Ovary (tissue), 9 donors: ENCODE data around the gene AMOTL2. TPM values are rescaled to one million over a fixed set of nuclear protein-coding genes. Genes with fewer than 3 reads are reported as not detected.

ENCODE experiments used
- DNase-seq, 5 donors: peaks; one replicate each; pipeline ENCODE4 v3.0.0-alpha.2; 2019 to 2020
- H3K27ac ChIP-seq, 2 donors: fragments of 200-600 bp; one replicate each; pipeline versions ENCODE4 v1.5.1 to v1.8.0; 2019 to 2022
- H3K27me3 ChIP-seq: fragments of 200-600 bp; one replicate; pipeline ENCODE4 v1.8.0; 2022
- H3K36me3 ChIP-seq: fragments of 200-600 bp; sonication (generic); one replicate; pipeline ENCODE4 v1.5.1; 2019
- H3K4me1 ChIP-seq: one replicate; pipeline ENCODE4 v1.8.1; 2013; ENCODE audit warnings: mild to moderate bottlenecking, moderate library complexity; ENCODE audit not compliant: insufficient read depth
- H3K4me3 ChIP-seq: fragments of 200-600 bp; sonication (generic); one replicate; pipeline ENCODE4 v1.5.1; 2017
- H3K9me3 ChIP-seq, 2 donors: fragments of 200-600 bp in 1 of 2; sonication (generic) in 1 of 2; one replicate each; pipeline versions ENCODE4 v1.5.1 to v1.8.1; 2013 to 2019; ENCODE audit warnings: mild to moderate bottlenecking in 1 of 2, moderate library complexity in 1 of 2
- EP300 ChIP-seq: sonication (generic); formaldehyde crosslinking; IDR thresholded peaks from one replicate; pipeline ENCODE4 v1.6.1; 2017; ENCODE audit warnings: antibody characterized with exemption
- POLR2A ChIP-seq: fragments of 450-650 bp; IDR thresholded peaks from one replicate; pipeline ENCODE4 v1.6.1; 2017; ENCODE audit warnings: antibody characterized with exemption, mild to moderate bottlenecking, moderate library complexity
- WGBS, 3 donors: extraction: QIAGEN DNeasy Blood & Tissue Kit in 1 of 3; methylation state at CpG; one replicate each; pipeline versions ENCODE4 v1.1.5 to v1.1.7; 2013 to 2017; 5-methylcytosine and 5-hydroxymethylcytosine counted together
- intact Hi-C, 4 donors: fragments of 100-400 bp; cut with DNase I; formaldehyde crosslinking; loops; one replicate each; pipeline versions ENCODE4 v1.11.0 to v1.15.1; 2022 to 2023
- polyA plus RNA-seq, 2 donors: library from polyadenylated mRNA; stranded (reverse); fragments of 200-250 nt in 1 of 2; fragments of 350-450 nt in 1 of 2; fragmentation: Illumina TruSeq in 1 of 2; extraction: RNeasy Lipid Tissue Mini Kit (QIAGEN cat#74804) in 1 of 2; gene quantifications; one replicate each; pipeline ENCODE4 v1.2.3, GENCODE V29; 2013 to 2014
- total RNA-seq, 7 donors: library from RNA; depleted of rRNA in 2 of 7; stranded (reverse); fragments of >200 nt in 2 of 7; fragmentation: NEBNext Ultra II Directional in 3 of 7; extraction: Animal tissue kit (Norgen Biotek cat#: 25700) in 3 of 7; gene quantifications; one replicate each; pipeline versions ENCODE4 v1.1.0 to v1.2.4, GENCODE V29; 2016 to 2023
- TF ChIP-seq, protein P1 (sequence below), 3 donors: fragments of 450-650 bp in 2 of 3; fragments of 200-600 bp in 1 of 3; IDR thresholded peaks; one replicate each; pipeline versions ENCODE4 v1.5.1 to v1.8.0; 2016 to 2022; ENCODE audit warnings: antibody characterized with exemption in 3 of 3, mild to moderate bottlenecking in 1 of 3
- donor health status: DM: no; HTN: no; CAD: no; lungs with moderate emphysema.
- donor health status: DM: no; HTN: no; CAD: no.
- donor health status: Bipolar disorder and iron deficiency.
- donor health status: DM: yes; HTN: yes; CAD: no.
- donor health status: DM: no; HTN: no; CAD: no.
- donor health status: DM: yes; HTN: yes; CAD: no.

AMOTL2 gene
- total and polyA plus RNA-seq, 9 donors = 20.5 to 60.4 (median 42.4) TPM

DNA sequence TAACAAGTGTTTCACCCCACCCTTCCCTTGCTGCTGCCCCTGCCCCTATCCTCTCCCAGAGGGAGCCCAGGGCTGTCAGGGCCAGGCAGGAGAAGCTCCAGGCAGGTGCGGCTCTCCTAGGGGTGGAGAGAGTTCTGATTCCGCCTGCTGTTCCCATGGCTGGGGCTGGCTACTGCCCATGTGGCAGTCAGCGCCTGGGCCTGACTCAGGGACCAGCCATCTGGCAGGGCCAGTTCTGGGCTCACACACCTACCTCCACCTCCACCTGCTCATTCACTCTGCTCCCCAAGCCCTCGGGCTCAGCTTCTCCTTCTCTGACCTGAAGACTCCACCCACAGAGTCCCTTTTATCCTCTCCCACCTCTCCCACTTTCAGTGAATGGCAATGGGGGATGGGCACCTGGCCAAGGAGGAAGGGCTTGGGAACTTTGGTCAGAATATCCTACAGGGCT is 23.4 kb downstream of the AMOTL2 start:
- Histone ChIP-seq H3K36me3 (no peaks in the 10 kb centered on the region), H3K4me3 (no peak overlapping the region), H3K27ac (no peak overlapping the region), H3K27me3 (no peaks in the 10 kb centered on the region), H3K9me3 (no peaks in the 10 kb centered on the region), H3K4me1 (peaks cover 5% of the 10 kb centered on the region)
- intact Hi-C loops = no loop called here
- 80 to 87% (median 83%) methylated on average over 4 of the region's 4 CpGs for WGBS, 3 donors
- DNase-seq = no peak
- TF ChIP-seq, protein P1, sequence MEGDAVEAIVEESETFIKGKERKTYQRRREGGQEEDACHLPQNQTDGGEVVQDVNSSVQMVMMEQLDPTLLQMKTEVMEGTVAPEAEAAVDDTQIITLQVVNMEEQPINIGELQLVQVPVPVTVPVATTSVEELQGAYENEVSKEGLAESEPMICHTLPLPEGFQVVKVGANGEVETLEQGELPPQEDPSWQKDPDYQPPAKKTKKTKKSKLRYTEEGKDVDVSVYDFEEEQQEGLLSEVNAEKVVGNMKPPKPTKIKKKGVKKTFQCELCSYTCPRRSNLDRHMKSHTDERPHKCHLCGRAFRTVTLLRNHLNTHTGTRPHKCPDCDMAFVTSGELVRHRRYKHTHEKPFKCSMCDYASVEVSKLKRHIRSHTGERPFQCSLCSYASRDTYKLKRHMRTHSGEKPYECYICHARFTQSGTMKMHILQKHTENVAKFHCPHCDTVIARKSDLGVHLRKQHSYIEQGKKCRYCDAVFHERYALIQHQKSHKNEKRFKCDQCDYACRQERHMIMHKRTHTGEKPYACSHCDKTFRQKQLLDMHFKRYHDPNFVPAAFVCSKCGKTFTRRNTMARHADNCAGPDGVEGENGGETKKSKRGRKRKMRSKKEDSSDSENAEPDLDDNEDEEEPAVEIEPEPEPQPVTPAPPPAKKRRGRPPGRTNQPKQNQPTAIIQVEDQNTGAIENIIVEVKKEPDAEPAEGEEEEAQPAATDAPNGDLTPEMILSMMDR (IDR thresholded peaks at IDR 0.05) = no peak
- TF ChIP-seq EP300 = no peak
- TF ChIP-seq POLR2A = no peak

DNA sequence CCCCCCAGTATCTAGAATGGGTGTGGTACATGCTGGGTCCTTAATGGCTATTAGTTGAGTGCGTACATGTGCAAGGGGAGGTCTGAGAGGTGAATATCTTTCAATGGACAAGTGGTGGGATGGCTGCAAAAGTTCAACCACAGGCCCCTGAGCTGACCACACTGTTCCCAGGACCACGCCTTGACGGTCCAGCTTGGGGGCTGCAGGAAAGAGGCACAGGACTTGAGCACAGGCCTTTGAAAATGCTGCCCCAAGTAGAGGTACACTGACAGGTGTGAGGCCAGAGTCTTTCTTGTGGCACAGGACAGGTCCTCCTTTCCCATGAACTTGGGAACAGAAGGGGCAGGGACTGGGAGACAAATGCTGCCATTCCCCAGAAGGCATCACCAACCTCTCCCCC is 24.0 kb downstream of the AMOTL2 start:
- no peaks in the 10 kb centered on the region for H3K9me3 ChIP-seq
- H3K4me1 ChIP-seq = peaks cover 2% of the 10 kb centered on the region
- DNase-seq = no peak
- no peak overlapping the region for H3K27ac ChIP-seq
- TF ChIP-seq EP300 = no peak
- TF ChIP-seq, protein P1 (IDR thresholded peaks at IDR 0.05) = no peak
- no peak for TF ChIP-seq POLR2A
- H3K27me3 ChIP-seq = no peaks in the 10 kb centered on the region
- H3K4me3 ChIP-seq = no peak overlapping the region
- no peaks in the 10 kb centered on the region for H3K36me3 ChIP-seq
- 88 to 95% (median 91%) methylated on average over 3 of the region's 3 CpGs for WGBS, 3 donors
- intact Hi-C loops = no loop called here

DNA sequence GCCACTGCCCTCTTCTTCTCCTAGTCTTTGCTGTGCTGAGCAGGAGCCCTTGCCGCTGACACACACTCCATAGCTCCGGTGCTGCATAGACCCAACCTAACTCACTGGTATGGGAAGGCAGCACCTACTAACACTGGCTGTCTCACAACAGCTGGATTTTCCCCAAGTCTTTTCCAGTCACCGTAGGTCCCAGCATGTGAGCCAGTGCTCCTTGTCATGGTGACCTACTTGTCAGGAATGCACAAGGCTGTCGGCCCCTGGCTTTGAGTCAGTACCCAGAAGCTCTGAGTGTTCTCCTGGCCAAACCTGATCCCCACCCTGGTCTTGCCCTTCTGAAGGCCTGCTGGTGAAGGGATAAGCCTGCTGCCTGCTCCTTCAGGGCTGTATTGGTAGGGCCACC is 25.7 kb downstream of the AMOTL2 start:
- H3K4me1 ChIP-seq = no peaks in the 10 kb centered on the region
- H3K27ac ChIP-seq = no peak overlapping the region
- intact Hi-C loops = no loop called here
- H3K27me3 ChIP-seq = no peaks in the 10 kb centered on the region
- WGBS, 3 donors = 76 to 83% (median 76%) methylated on average over 4 of the region's 4 CpGs
- no peak overlapping the region for H3K4me3 ChIP-seq
- no peaks in the 10 kb centered on the region for H3K36me3 ChIP-seq
- H3K9me3 ChIP-seq = no peaks in the 10 kb centered on the region
- TF ChIP-seq EP300 = no peak
- no peak for TF ChIP-seq POLR2A
- TF ChIP-seq, protein P1 (IDR thresholded peaks at IDR 0.05) = no peak
- no peak for DNase-seq

DNA sequence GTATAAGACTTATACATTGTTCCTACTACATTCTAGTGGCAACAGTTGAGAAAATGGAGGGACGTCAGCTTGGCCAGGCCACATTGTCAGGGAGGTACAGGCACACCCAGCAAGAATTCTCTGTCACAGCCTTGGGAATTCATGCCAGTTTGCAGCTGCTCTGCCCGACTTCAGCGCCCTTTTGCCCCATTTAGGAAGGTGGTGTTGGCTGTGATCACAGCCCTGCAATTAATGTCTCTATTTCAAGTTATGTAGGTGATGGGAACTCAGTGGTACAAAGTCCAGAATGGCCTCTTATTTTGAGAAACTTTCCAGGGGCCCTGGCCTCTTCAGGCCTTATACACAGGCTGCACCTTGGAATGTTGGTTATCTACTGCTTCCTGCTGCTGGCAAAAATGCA is 26.7 kb downstream of the AMOTL2 start:
- Histone ChIP-seq H3K9me3 (no peaks in the 10 kb centered on the region), H3K4me3 (no peak overlapping the region), H3K27ac (no peak overlapping the region), H3K4me1 (no peaks in the 10 kb centered on the region), H3K27me3 (no peaks in the 10 kb centered on the region), H3K36me3 (no peaks in the 10 kb centered on the region)
- DNase-seq = no peak
- WGBS, 3 donors = 84 to 87% (median 87%) methylated on average over 3 of the region's 3 CpGs
- intact Hi-C loops = no loop called here
- TF ChIP-seq EP300 (no peak), POLR2A (no peak)
- TF ChIP-seq, protein P1 (IDR thresholded peaks at IDR 0.05) = no peak
